Stimulated activated CD8-positive, alpha-beta memory T cell treated with anti-CD3 and anti-CD28 coated beads, Interleukin-7, amount 100 ng/mL, for 4 hours (primary cell): ENCODE measurements around the gene YY1AP1.
"Not testable (repeated sequence)": the region's sequence is repeated elsewhere in the genome, so short reads cannot be mapped to it uniquely, and the experiment has no call there.

ENCODE experiments used
- DNase-seq, 2 donors: peaks; one replicate each; pipeline ENCODE4 v3.0.0-alpha.2; 2020; ENCODE audit warnings: low read depth in 2 of 2

YY1AP1 gene

DNA sequence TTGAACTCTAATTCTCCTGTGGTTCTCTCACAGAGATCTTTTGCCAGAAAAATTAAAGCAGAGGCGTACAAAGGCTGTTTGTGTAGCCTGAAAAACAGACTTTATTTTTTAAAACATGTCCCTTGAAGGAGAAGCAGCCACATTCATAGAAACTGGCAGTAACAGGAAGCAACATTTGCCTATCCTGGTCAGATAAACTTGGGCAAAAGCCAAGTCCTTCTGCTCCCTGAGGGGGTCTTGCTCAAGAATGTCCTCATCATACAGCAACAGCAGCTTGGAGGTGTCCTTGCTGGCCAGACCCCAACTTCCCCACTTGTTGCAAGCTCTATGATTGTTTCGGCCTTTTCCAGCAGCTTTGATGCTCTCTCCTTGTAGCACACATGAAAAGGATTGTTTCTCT lies 42.3 kb downstream of the YY1AP1 start:
- no peak for DNase-seq

- no peak for DNase-seq
Measured at GRCh38 chr1:155645648-155646047, 42.9 kb downstream of the YY1AP1 start.

DNA sequence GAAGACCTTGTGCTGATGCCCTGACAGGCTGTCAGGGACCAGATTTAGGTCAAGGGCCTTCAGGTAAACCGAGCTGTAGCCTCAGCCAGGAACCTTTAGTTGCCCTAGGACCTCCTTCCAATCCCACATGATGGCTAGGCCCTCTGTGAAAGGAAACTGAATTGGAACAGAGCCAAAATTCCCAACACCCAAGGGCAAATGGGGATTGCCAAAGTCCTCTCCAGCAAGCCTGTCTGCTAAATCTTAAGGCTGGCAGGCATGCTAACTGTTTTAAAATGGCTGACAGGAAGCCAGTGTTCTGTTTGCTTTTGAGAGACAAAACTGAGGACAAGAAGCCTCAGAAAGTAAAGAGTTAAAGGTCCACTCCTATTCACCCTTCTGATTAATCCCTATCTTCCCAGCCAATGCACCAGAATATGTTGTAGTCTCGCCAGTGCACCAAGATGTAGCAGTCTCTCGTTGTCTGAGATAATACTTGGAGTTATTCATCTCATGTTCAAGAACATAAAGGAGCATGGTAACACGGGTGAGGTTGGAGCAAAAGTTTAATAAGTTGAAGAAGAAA lies 43.5 kb downstream of the YY1AP1 start:
- DNase-seq = no peak

- no peak for DNase-seq
Measured at GRCh38 chr1:155643230-155643629, 45.3 kb downstream of the YY1AP1 start.

- not testable (repeated sequence) for DNase-seq
Measured at GRCh38 chr1:155642559-155643180, 45.9 kb downstream of the YY1AP1 start.

- DNase-seq = no peak
Measured at GRCh38 chr1:155640367-155640766, 48.2 kb downstream of the YY1AP1 start.

DNA sequence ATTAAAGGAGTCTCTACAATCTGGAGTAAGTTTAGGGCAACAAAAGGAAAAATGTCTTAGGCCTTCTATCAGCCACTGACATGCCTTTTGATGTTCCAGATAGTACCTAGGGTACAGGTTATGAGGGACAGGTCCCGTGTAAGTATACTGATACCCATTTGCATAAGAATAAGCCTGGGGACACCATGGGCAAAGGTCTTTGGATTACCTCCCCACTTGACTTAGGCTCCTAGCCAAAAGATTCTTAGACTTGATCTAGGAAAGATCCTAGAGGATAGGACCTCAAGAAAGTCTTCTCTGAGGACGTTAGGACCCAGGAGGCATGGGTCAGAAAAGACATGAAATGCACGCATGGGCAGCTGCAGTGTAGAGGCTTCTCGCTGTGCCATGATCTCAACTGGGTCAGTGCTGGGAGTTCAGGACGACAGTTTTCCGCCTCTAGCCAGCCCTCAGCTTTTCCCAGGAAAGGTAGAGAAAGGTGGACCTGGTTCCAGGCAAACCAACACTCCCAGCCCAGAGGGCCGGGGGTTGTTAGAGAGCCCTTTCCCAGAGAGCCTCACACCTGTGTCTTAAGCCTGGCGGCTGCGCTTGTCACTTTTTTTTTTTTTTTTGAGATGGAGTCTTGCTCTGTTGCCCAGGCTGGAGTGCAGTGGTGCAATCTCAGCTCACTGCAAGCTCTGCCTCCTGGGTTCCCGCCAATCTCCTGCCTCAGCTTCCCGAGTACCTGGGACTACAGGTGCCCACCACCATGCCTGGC lies 52.0 kb downstream of the YY1AP1 start:
- DNase-seq = no peak

DNA sequence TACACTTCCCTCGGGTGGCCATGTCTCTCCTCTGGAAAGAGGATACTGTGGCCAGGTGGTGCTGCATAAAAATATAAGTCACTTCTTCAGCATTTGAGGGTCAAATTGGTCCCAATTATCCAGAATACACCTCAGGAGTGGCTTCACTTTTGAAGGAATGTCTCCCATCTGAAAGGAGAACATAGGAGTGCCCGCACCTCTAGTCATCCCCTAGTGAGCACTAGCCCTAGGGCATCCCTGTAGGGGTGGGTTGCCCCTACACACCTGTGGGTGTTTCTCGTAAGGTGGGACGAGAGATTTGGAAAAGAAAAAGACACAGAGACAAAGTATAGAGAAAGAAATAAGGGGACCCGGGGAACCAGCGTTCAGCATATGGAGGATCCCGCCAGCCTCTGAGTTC lies 62.1 kb downstream of the YY1AP1 start:
- DNase-seq = not testable (repeated sequence)

DNA sequence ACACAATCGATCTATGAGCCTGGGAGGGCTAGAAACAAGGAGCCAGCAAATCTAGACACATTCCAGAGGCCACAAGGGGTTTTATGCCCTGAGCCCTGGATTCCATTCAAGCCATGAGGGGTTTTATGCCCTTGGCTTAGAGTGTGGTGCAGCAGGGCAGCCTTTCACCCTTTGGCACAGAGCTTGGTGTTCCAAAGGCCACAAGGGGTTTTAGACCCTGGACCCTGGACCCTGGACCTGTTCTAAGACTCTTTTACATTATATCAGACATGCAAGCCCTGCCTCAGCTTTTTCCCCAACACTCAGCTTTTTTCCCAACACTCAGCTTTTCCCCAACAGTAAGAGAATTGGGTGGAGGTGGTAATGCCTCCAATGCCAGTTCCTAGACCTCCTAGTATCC lies 65.2 kb downstream of the YY1AP1 start:
- DNase-seq = no peak

DNA sequence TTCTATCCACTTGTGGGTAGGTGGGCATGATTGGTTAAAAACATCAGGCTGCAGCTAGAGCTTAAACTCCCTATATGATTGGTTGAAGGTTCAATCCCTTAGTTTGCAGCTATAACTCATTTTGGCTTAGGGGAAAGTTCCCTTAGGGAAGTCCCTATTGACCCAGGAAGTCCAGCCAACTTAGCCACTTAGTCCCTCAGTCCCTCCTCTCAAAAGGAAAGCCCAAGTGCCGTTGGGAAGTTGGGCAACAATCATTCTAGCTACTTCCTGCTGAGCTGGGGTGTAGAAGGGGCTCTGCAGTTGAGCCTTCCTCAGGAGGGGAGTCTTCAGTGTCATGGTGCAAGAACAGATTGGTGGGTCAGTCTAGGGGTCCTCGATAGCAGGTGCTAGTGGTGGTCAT lies 66.4 kb downstream of the YY1AP1 start:
- no peak for DNase-seq

DNA sequence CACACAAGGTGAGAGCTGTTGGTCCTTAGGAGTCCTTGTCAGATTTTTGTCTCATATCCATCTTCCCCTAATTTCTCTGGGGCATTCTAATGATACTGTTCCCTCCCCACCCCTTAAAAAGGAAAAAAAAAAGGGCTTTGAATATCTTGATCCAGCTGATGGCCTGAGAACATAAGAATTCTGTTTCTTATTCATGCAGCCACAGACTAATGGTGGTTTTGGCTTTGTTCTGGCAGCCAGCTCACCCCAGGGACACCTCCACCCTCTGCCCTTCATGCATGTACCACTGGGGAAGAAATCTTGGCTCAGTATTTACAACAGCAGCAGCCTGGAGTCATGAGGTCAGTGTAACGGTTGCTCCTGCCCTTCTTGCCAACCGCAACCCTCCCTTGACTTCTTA lies 75.3 kb downstream of the YY1AP1 start:
- DNase-seq = not testable (repeated sequence)

GRCh38 chr1:155610257-155610647 lies 78.3 kb downstream of the YY1AP1 start:
- DNase-seq = not testable (repeated sequence)

GRCh38 chr1:155609515-155610256 lies 78.9 kb downstream of the YY1AP1 start, which contains the start of gene MSTO1:
Gene MSTO1, plus strand, starts transcription at chr1:155610218. Its CDS starts 31 bp downstream, at chr1:155610249.
- peak; percentile 96 to 97 for DNase-seq
